H1 (cell line): ENCODE data around the gene ARPC4. TPM values are rescaled to one million over a fixed set of nuclear protein-coding genes. Genes with fewer than 3 reads are reported as not detected.

Experiments
- CHD7 ChIP-seq: fragments of 300-600 bp; sonication (generic); IDR thresholded peaks from 2 replicates; pipeline ENCODE4 v1.7.1; 2012; ENCODE audit warnings: low read length, moderate library complexity, mild to moderate bottlenecking, inconsistent platforms; ENCODE audit not compliant: insufficient replicate concordance
- EGR1 ChIP-seq: IDR thresholded peaks from 2 replicates; pipeline ENCODE4 v1.6.1; 2011; ENCODE audit warnings: low read depth, low read length, borderline replicate concordance
- MAX ChIP-seq: IDR thresholded peaks from 2 replicates; pipeline ENCODE4 v1.6.1; 2012; ENCODE audit warnings: inconsistent platforms
- RXRA ChIP-seq: IDR thresholded peaks from 2 replicates; pipeline ENCODE4 v1.6.1; 2011; ENCODE audit warnings: low read depth, mild to moderate bottlenecking, low read length, moderate library complexity; ENCODE audit not compliant: insufficient read depth
- polyA plus RNA-seq, 7 experiments: library from polyadenylated mRNA; depleted of rRNA in 3 of 7; stranded (reverse) in 5 of 7; unstranded in 2 of 7; fragments of >200 nt in 5 of 7; fragments of 200-250 nt in 2 of 7; gene quantifications; 1 replicate in 5 of 7; 2 replicates in 1 of 7; 4 replicates in 1 of 7; pipeline versions ENCODE4 v1.2.1 to v1.2.3, GENCODE V29; 2011 to 2013; ENCODE audit warnings: missing spikeins in 2 of 7, mixed read lengths in 2 of 7
- total RNA-seq: library from RNA; stranded (reverse); fragmentation: NEBNext Ultra II Directional; extraction: Animal tissue kit (Norgen Biotek cat#: 25700); gene quantifications from 2 replicates; pipeline ENCODE4 v1.2.1, GENCODE V29; 2021

Gene ARPC4
- total and polyA plus RNA-seq, 2 of the 8 experiments (the other 6 are each of a cell fraction or from before 2014, with no cell fraction given), result 138 to 154 TPM

DNA sequence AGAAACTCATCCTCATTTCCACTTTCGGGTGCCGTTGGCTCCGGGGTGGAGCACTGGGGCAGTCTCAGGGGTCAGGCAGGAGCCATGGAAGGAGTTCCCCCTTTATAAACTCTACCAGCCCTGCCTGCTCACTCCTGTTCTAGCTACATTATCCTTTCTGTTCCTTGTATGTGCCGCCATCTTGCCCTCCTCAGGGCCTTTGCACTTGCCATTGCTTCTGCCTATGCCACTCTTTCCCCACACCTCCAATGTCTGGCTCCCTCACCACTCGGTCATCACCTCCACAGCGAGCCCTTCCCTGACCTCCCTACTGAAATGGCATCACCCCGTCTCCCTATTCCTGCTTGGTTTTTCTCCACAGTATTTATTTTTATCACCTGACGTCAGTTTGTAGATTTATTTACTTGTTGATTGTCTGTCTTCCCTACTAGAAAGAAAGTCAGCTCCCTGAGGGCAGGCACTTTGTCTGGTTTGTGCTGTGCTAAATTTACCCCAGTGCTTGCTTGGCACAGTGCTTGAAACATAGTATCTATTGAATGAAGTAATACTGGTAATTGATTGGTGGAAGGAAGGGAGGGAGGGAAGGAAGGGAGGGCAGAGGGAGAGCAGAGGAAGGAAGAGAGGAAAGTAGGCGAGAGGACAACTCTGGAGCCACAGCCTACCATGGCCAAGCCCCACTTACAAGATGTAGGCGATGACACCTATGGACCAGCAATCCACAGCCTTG, 31.9 kb upstream of the ARPC4 start (continued):
- TF ChIP-seq CHD7 (no peak), MAX (no peak), RXRA (no peak), EGR1 (no peak)
